PC-3 (cell line): Measurements from ENCODE around the gene FLYWCH1.

ENCODE experiments used
- EZH2 ChIP-seq: fragments of 300-600 bp; sonication (generic); IDR thresholded peaks from one replicate; pipeline ENCODE4 v1.6.1; 2017; ENCODE audit warnings: antibody characterized with exemption, mild to moderate bottlenecking, low read length; ENCODE audit not compliant: unreplicated experiment
- EZH2phosphoT487 ChIP-seq: fragments of 300-600 bp; sonication (generic); IDR thresholded peaks from 2 replicates; pipeline ENCODE4 v1.6.1; 2018; ENCODE audit warnings: mild to moderate bottlenecking, antibody characterized with exemption, low read length, borderline replicate concordance
- TF ChIP-seq, protein P1 (sequence below): fragments of 300-600 bp; sonication (generic); conservative IDR thresholded peaks from 2 replicates; pipeline ENCODE4 v1.5.1; 2017; ENCODE audit warnings: antibody characterized with exemption, low read depth, mild to moderate bottlenecking, low read length

DNA sequence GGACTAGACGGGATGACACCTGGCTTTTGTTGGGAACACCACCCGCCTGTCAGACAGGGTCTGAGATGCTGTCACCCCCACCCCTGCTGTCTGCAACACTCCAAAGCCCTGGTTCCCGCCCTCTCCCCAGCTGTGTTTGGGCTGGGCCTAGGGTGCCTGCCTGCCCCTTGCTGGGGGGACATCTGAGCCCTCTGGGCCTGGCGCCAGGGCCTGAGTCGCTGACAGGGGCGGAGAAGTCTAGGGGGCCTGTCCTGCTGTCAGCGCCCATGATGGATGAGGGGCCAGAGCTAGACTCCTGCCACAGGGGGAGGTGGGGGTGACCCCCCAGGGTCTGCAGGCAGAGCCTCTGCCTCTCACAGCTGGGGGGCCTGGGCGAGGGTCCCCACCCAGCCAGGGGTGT is 76.1 kb downstream of the FLYWCH1 start:
- TF ChIP-seq, protein P1, sequence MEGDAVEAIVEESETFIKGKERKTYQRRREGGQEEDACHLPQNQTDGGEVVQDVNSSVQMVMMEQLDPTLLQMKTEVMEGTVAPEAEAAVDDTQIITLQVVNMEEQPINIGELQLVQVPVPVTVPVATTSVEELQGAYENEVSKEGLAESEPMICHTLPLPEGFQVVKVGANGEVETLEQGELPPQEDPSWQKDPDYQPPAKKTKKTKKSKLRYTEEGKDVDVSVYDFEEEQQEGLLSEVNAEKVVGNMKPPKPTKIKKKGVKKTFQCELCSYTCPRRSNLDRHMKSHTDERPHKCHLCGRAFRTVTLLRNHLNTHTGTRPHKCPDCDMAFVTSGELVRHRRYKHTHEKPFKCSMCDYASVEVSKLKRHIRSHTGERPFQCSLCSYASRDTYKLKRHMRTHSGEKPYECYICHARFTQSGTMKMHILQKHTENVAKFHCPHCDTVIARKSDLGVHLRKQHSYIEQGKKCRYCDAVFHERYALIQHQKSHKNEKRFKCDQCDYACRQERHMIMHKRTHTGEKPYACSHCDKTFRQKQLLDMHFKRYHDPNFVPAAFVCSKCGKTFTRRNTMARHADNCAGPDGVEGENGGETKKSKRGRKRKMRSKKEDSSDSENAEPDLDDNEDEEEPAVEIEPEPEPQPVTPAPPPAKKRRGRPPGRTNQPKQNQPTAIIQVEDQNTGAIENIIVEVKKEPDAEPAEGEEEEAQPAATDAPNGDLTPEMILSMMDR = no peak
- TF ChIP-seq EZH2 = no peak
- TF ChIP-seq EZH2phosphoT487 = no peak
